Astrocyte (in vitro differentiated cells and primary cell): Measurements from ENCODE around the gene CPN2.

Experiments
- EZH2 ChIP-seq: IDR thresholded peaks from 2 replicates; pipeline ENCODE4 v1.6.1; 2012; ENCODE audit warnings: mild to moderate bottlenecking, low read length, inconsistent platforms; ENCODE audit not compliant: insufficient read depth
- TF ChIP-seq, protein P1 (sequence below): IDR thresholded peaks from 2 replicates; pipeline ENCODE4 v1.5.1; 2011; ENCODE audit warnings: low read depth, mild to moderate bottlenecking, inconsistent platforms, low read length, moderate library complexity; ENCODE audit not compliant: insufficient read depth

- TF ChIP-seq, protein P1, sequence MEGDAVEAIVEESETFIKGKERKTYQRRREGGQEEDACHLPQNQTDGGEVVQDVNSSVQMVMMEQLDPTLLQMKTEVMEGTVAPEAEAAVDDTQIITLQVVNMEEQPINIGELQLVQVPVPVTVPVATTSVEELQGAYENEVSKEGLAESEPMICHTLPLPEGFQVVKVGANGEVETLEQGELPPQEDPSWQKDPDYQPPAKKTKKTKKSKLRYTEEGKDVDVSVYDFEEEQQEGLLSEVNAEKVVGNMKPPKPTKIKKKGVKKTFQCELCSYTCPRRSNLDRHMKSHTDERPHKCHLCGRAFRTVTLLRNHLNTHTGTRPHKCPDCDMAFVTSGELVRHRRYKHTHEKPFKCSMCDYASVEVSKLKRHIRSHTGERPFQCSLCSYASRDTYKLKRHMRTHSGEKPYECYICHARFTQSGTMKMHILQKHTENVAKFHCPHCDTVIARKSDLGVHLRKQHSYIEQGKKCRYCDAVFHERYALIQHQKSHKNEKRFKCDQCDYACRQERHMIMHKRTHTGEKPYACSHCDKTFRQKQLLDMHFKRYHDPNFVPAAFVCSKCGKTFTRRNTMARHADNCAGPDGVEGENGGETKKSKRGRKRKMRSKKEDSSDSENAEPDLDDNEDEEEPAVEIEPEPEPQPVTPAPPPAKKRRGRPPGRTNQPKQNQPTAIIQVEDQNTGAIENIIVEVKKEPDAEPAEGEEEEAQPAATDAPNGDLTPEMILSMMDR: no peak
- no peak for TF ChIP-seq EZH2
Observed at GRCh38 chr3:194292331-194292730, 58.8 kb downstream of the CPN2 start.
